SK-N-SH (cell line): ENCODE measurements around the gene POGLUT3. TPM values are rescaled to one million over a fixed set of nuclear protein-coding genes. Genes with fewer than 3 reads are reported as not detected.

Experiments
- CTCF ChIA-PET: fragments of 300-600, 350-600 bp; formaldehyde crosslinking; extraction: SDS; loops from one replicate; lab custom pipeline; 2021; lab: Yijun Ruan, JAX
- POLR2A ChIA-PET: fragments of 350-600 bp; sonication (Branson Sonifier 250); formaldehyde crosslinking; extraction: SDS; loops from one replicate; lab custom pipeline; 2020; ENCODE audit warnings: antibody characterized with exemption, inconsistent platforms; lab: Yijun Ruan, JAX
- DNase-seq: peaks from one replicate; pipeline ENCODE4 v3.0.0; 2012
- H2AFZ ChIP-seq: fragments of 200-600 bp; sonication (generic); 2 replicates; pipeline ENCODE4 v1.8.1; 2016; ENCODE audit warnings: antibody characterized with exemption, mild to moderate bottlenecking, low read depth
- H3F3A ChIP-seq: fragments of 200-600 bp; sonication (generic); replicated peaks from 2 replicates; pipeline ENCODE3; 2016; ENCODE audit warnings: antibody characterized with exemption, mild to moderate bottlenecking; ENCODE audit not compliant: insufficient read depth
- H3K27ac ChIP-seq, 2 experiments: fragments of 200-500 bp in 1 of 2; fragments of 200-600 bp in 1 of 2; sonication (Bioruptor generic) in 1 of 2; sonication (generic), shearing (Covaris generic) in 1 of 2; 2 replicates each; pipeline versions ENCODE4 v1.5.1 to v1.6.1; 2014 to 2016; ENCODE audit warnings: low read depth in 2 of 2, inconsistent platforms in 1 of 2, low read length in 1 of 2, mild to moderate bottlenecking in 1 of 2, mixed read lengths in 1 of 2
- H3K27me3 ChIP-seq: fragments of 200-600 bp; sonication (generic), shearing (Covaris generic); 2 replicates; pipeline ENCODE4 v1.6.1; 2016; ENCODE audit warnings: mixed run types; ENCODE audit not compliant: insufficient read depth
- H3K36me3 ChIP-seq, 2 experiments: fragments of 200-500 bp in 1 of 2; fragments of 200-600 bp in 1 of 2; sonication (Bioruptor generic) in 1 of 2; sonication (generic) in 1 of 2; replicated peaks in 1 of 2; 2 replicates each; pipeline versions ENCODE3 to v1.5.1; 2014 to 2016; ENCODE audit warnings: low read length in 1 of 2, mild to moderate bottlenecking in 1 of 2; ENCODE audit not compliant: insufficient read depth in 2 of 2, control insufficient read depth in 1 of 2
- H3K4me1 ChIP-seq, 2 experiments: fragments of 200-500 bp in 1 of 2; fragments of 200-600 bp in 1 of 2; sonication (Bioruptor generic) in 1 of 2; sonication (generic), shearing (Covaris generic) in 1 of 2; 2 replicates each; pipeline versions ENCODE4 v1.5.1 to v1.6.1; 2014 to 2016; ENCODE audit warnings: low read depth in 1 of 2, low read length in 1 of 2, mixed run types in 1 of 2; ENCODE audit not compliant: insufficient read depth in 2 of 2, control insufficient read depth in 1 of 2
- H3K4me2 ChIP-seq: fragments of 200-600 bp; sonication (generic), shearing (Covaris generic); 2 replicates; pipeline ENCODE4 v1.6.1; 2017; ENCODE audit warnings: mixed run types
- H3K4me3 ChIP-seq, 2 experiments: fragments of 200-500 bp in 1 of 2; fragments of 200-600 bp in 1 of 2; sonication (Bioruptor generic) in 1 of 2; sonication (generic), shearing (Covaris generic) in 1 of 2; 2 replicates each; pipeline versions ENCODE4 v1.5.1 to v1.8.1; 2014 to 2016; ENCODE audit warnings: low read depth in 2 of 2, inconsistent platforms in 1 of 2, low read length in 1 of 2, mild to moderate bottlenecking in 1 of 2, mixed read lengths in 1 of 2, moderate library complexity in 1 of 2
- H3K79me2 ChIP-seq: fragments of 200-600 bp; sonication (generic); 2 replicates; pipeline ENCODE4 v1.8.1; 2017; ENCODE audit warnings: mild to moderate bottlenecking; ENCODE audit not compliant: insufficient read depth
- H3K9ac ChIP-seq: fragments of 200-600 bp; sonication (generic); 2 replicates; pipeline ENCODE4 v1.6.1; 2017; ENCODE audit warnings: mixed run types
- H3K9me2 ChIP-seq: fragments of 200-600 bp; sonication (generic); 2 replicates; pipeline ENCODE4 v1.6.1; 2017; ENCODE audit warnings: mixed run types
- H3K9me3 ChIP-seq: fragments of 200-600 bp; sonication (generic); 2 replicates; pipeline ENCODE4 v1.6.1; 2017; ENCODE audit warnings: mixed run types, mild to moderate bottlenecking, moderate library complexity
- H4K20me1 ChIP-seq: fragments of 200-600 bp; sonication (generic); 2 replicates; pipeline ENCODE4 v1.6.1; 2017; ENCODE audit warnings: mild to moderate bottlenecking, mixed run types; ENCODE audit not compliant: insufficient read depth
- CTCF ChIP-seq: fragments of 200-600 bp; sonication (generic); IDR thresholded peaks from 2 replicates; pipeline ENCODE4 v1.6.1; 2017; ENCODE audit warnings: antibody characterized with exemption, mild to moderate bottlenecking, moderate library complexity
- FOXJ3 ChIP-seq: sonication (generic); formaldehyde crosslinking; IDR thresholded peaks from 2 replicates; pipeline ENCODE4 v1.5.1; 2020; ENCODE audit warnings: mild to moderate bottlenecking, missing genetic modification reagents
- GABPA ChIP-seq: IDR thresholded peaks from 2 replicates; pipeline ENCODE4 v1.4.0; 2012; ENCODE audit warnings: low read depth, mild to moderate bottlenecking
- JUND ChIP-seq: IDR thresholded peaks from 2 replicates; pipeline ENCODE4 v1.4.0; 2012
- NRF1 ChIP-seq: IDR thresholded peaks from 2 replicates; pipeline ENCODE4 v1.6.1; 2012; ENCODE audit warnings: low read depth, mild to moderate bottlenecking, low read length
- POLR2AphosphoS5 ChIP-seq: IDR thresholded peaks from 2 replicates; pipeline ENCODE4 v1.6.1; 2012; ENCODE audit warnings: low read depth, low read length
- RAD21 ChIP-seq: IDR thresholded peaks from 2 replicates; pipeline ENCODE4 v1.6.1; 2012; ENCODE audit warnings: mild to moderate bottlenecking, low read length
- REST ChIP-seq: IDR thresholded peaks from 2 replicates; pipeline ENCODE4 v1.6.1; 2012; ENCODE audit warnings: mild to moderate bottlenecking, low read depth, low read length, moderate library complexity
- SIN3A ChIP-seq: IDR thresholded peaks from 2 replicates; pipeline ENCODE4 v1.6.1; 2012; ENCODE audit warnings: low read depth, mild to moderate bottlenecking, low read length, moderate library complexity, borderline replicate concordance
- USF2 ChIP-seq: fragments of 150-350 bp; IDR thresholded peaks from 2 replicates; pipeline ENCODE4 v1.6.1; 2017; ENCODE audit warnings: antibody characterized with exemption, low read length, low read depth, borderline replicate concordance
- WGBS: methylation state at CpG from one replicate; pipeline ENCODE4 v1.1.6; 2017; ENCODE audit warnings: low lambda C conversion rate; 5-methylcytosine and 5-hydroxymethylcytosine counted together
- polyA plus RNA-seq, 3 experiments: library from polyadenylated mRNA; depleted of rRNA; stranded (reverse); fragments of >200 nt; gene quantifications; 2 replicates each; pipeline ENCODE4 v1.2.3, GENCODE V29; 2012
- TF ChIP-seq, protein P1 (sequence below): IDR thresholded peaks from 2 replicates; pipeline ENCODE4 v1.4.0; 2012; ENCODE audit warnings: low read depth, borderline replicate concordance

Gene POGLUT3
- polyA plus RNA-seq, 1 of the 3 experiments (the other 2 are of a cell fraction), result 26.3 TPM

DNA sequence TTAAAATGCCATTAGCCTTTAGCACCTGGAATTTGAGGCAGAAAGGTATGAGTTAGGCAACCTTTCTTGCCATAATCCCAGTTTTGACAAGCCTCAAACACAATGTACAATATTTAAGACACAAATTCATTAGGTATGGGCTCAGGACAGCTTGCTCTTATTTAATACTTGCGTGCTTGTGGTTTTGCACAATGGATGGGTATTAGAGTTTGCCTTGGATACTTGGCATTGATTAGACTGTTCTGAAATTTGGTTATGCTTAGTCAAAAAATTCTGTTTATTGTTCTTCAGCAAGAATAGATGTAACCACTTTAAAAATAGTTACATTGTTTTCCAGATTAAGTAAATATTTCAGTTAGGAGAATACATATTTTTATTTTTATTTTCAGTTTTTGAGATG, 25.5 kb downstream of the POGLUT3 start:
- Histone ChIP-seq H4K20me1 (no peaks in the 10 kb centered on the region), H3K9ac (no peak overlapping the region), H3K27ac (no peak overlapping the region), H3K9me2 (no peaks in the 10 kb centered on the region), H3K9me3 (no peaks in the 10 kb centered on the region), H2AFZ (no peak overlapping the region), H3F3A (no peaks in the 10 kb centered on the region), H3K4me3 (no peak overlapping the region), H3K27me3 (no peaks in the 10 kb centered on the region), H3K36me3 (peaks cover 21 to 27% of the 10 kb centered on the region in 2 experiments), H3K79me2 (no peaks in the 10 kb centered on the region), H3K4me1 (no peaks in the 10 kb centered on the region), H3K4me2 (no peak overlapping the region)
- POLR2A ChIA-PET, result no interaction called here
- TF ChIP-seq POLR2AphosphoS5 (no peak), FOXJ3 (no peak), NRF1 (no peak), GABPA (no peak), SIN3A (no peak), RAD21 (no peak), CTCF (no peak), REST (no peak), JUND (no peak), USF2 (no peak)
- TF ChIP-seq, protein P1, sequence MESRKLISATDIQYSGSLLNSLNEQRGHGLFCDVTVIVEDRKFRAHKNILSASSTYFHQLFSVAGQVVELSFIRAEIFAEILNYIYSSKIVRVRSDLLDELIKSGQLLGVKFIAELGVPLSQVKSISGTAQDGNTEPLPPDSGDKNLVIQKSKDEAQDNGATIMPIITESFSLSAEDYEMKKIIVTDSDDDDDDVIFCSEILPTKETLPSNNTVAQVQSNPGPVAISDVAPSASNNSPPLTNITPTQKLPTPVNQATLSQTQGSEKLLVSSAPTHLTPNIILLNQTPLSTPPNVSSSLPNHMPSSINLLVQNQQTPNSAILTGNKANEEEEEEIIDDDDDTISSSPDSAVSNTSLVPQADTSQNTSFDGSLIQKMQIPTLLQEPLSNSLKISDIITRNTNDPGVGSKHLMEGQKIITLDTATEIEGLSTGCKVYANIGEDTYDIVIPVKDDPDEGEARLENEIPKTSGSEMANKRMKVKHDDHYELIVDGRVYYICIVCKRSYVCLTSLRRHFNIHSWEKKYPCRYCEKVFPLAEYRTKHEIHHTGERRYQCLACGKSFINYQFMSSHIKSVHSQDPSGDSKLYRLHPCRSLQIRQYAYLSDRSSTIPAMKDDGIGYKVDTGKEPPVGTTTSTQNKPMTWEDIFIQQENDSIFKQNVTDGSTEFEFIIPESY, result no peak
- DNase-seq, result no peak
- 100% methylated on average over 1 of the region's 1 CpG for WGBS
- CTCF ChIA-PET, result no interaction called here
